Neural crest cell (in vitro differentiated cells): ENCODE results near the gene LPCAT1. TPM values are rescaled to one million over a fixed set of nuclear protein-coding genes. Genes with fewer than 3 reads are reported as not detected.

ENCODE experiments used
- DNase-seq: peaks from one replicate; pipeline ENCODE4 v3.0.0; 2021; ENCODE audit warnings: low read depth, mixed read lengths, low spot score
- H3K27ac Mint-ChIP-seq: one replicate; pipeline ENCODE4 v1.8.0; 2021; ENCODE audit warnings: mild to moderate bottlenecking, mixed read lengths; ENCODE audit not compliant: unreplicated experiment
- H3K27me3 Mint-ChIP-seq: 2 replicates; pipeline ENCODE4 v1.8.0; 2021; ENCODE audit warnings: low read depth, mild to moderate bottlenecking, mixed read lengths
- H3K36me3 Mint-ChIP-seq: 2 replicates; pipeline ENCODE4 v1.8.0; 2021; ENCODE audit warnings: low read depth, mild to moderate bottlenecking, mixed read lengths
- H3K4me1 Mint-ChIP-seq: 2 replicates; pipeline ENCODE4 v1.8.0; 2021; ENCODE audit warnings: mixed read lengths
- H3K4me3 Mint-ChIP-seq: one replicate; pipeline ENCODE4 v1.8.0; 2021; ENCODE audit warnings: mild to moderate bottlenecking, mixed read lengths
- H3K9me3 Mint-ChIP-seq: 2 replicates; pipeline ENCODE4 v1.8.0; 2021; ENCODE audit warnings: mixed read lengths
- CTCF ChIP-seq: fragments of 200-600 bp; sonication (generic); conservative IDR thresholded peaks from 2 replicates; pipeline ENCODE4 v1.5.0; 2021; ENCODE audit warnings: antibody characterized with exemption, mild to moderate bottlenecking
- total RNA-seq: library from RNA; stranded (reverse); gene quantifications from 2 replicates; pipeline ENCODE4 v1.2.1, GENCODE V29; 2021

LPCAT1 gene
- total RNA-seq, 1 donor from 2014 or later = 111 TPM

GRCh38 chr5:1498623-1499416, 24.9 kb downstream of the LPCAT1 start:
- H3K4me3 Mint-ChIP-seq = no peak overlapping the region
- H3K9me3 Mint-ChIP-seq = no peaks in the 10 kb centered on the region
- TF ChIP-seq CTCF = no peak
- H3K27ac Mint-ChIP-seq = no peak overlapping the region
- peaks cover 4% of the 10 kb centered on the region for H3K36me3 Mint-ChIP-seq
- DNase-seq = no peak
- no peaks in the 10 kb centered on the region for H3K27me3 Mint-ChIP-seq
- peaks cover 3% of the 10 kb centered on the region for H3K4me1 Mint-ChIP-seq

- no peak for DNase-seq
- no peak overlapping the region for H3K4me3 Mint-ChIP-seq
- H3K4me1 Mint-ChIP-seq = no peaks in the 10 kb centered on the region
- no peak for TF ChIP-seq CTCF
- peaks cover 4% of the 10 kb centered on the region for H3K36me3 Mint-ChIP-seq
- no peaks in the 10 kb centered on the region for H3K9me3 Mint-ChIP-seq
- no peaks in the 10 kb centered on the region for H3K27me3 Mint-ChIP-seq
- H3K27ac Mint-ChIP-seq = peak overlapping the region; percentile 57
These were observed 25.8 kb downstream of the LPCAT1 start for GRCh38 chr5:1497795-1498622.

DNA sequence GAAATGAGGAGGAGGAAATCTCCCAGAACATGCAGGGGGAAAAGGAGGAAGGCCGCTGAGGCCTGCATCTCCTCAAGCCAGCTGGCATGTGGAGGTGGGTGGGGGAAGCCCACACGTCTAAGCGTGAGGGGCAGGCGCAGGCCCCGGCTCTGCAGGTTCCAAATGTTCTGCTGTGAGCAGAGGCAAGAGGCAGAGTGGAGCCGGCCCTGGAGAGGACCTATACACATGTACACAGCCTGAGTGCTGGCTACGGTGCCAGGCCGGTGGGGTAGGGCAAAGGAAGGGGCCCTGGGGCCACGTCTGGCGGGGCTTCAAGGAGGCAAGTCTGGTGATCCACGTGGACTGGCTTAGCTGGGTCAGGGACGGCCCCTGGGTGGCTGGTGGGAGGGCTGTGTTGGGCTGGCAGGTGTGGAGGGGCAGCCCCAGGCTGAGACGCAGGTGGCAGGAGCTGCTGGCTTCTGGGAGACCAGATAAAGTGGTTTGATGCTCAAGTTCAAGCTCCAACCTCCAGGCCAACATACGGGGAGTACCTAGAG, 26.4 kb downstream of the LPCAT1 start:
- Mint-ChIP-seq H3K4me1 (no peaks in the 10 kb centered on the region), H3K4me3 (no peak overlapping the region), H3K9me3 (no peaks in the 10 kb centered on the region), H3K36me3 (peaks cover 7% of the 10 kb centered on the region), H3K27me3 (no peaks in the 10 kb centered on the region), H3K27ac (peak overlapping the region; percentile 57)
- no peak for TF ChIP-seq CTCF
- no peak for DNase-seq

- Mint-ChIP-seq H3K9me3 (no peaks in the 10 kb centered on the region), H3K27ac (no peak overlapping the region), H3K27me3 (no peaks in the 10 kb centered on the region), H3K4me3 (no peak overlapping the region), H3K36me3 (peaks cover 13% of the 10 kb centered on the region), H3K4me1 (no peaks in the 10 kb centered on the region)
- no peak for DNase-seq
- TF ChIP-seq CTCF = no peak
These were observed 28.2 kb downstream of the LPCAT1 start for GRCh38 chr5:1495525-1495897.

GRCh38 chr5:1494780-1495524, 28.8 kb downstream of the LPCAT1 start:
- Mint-ChIP-seq H3K4me1 (no peaks in the 10 kb centered on the region), H3K27me3 (no peaks in the 10 kb centered on the region), H3K27ac (no peak overlapping the region), H3K9me3 (no peaks in the 10 kb centered on the region), H3K4me3 (no peak overlapping the region), H3K36me3 (peaks cover 13% of the 10 kb centered on the region)
- no peak for TF ChIP-seq CTCF
- DNase-seq = no peak
